Measurements from ENCODE around the gene NDUFB10.

NDUFB10 gene

GRCh38 chr16:1932050-1933028 is 27.0 kb upstream of the NDUFB10 start:
- H3K4me2 ChIP-seq (ENCODE audit: insufficient read depth, low read length), result no peak overlapping the region
- H3K27ac ChIP-seq (ENCODE audit: low read length), result no peak overlapping the region
- ATAC-seq (ENCODE audit: insufficient read depth, low read depth) (no peak), DNase-seq (no peak)
- H3K36me3 ChIP-seq (ENCODE audit: insufficient read depth, low read length), result no peaks in the 10 kb centered on the region
- H4K20me1 ChIP-seq (ENCODE audit: insufficient read depth, low read length), result no peaks in the 10 kb centered on the region
- H3K9me3 ChIP-seq (ENCODE audit: insufficient read depth, low read length, severe bottlenecking), result no peaks in the 10 kb centered on the region
- peaks cover 12% of the 10 kb centered on the region for H3K4me1 ChIP-seq (ENCODE audit: insufficient read depth, low read length)
- H3K9ac ChIP-seq (ENCODE audit: low read depth, low read length), result no peak overlapping the region
- no peak overlapping the region for H2AFZ ChIP-seq (ENCODE audit: low read depth, low read length)
- no peaks in the 10 kb centered on the region for H3K27me3 ChIP-seq (ENCODE audit: insufficient read depth, low read length, poor library complexity)
- H3K79me2 ChIP-seq (ENCODE audit: insufficient read depth, low read length), result no peaks in the 10 kb centered on the region
- TF ChIP-seq, protein P1, sequence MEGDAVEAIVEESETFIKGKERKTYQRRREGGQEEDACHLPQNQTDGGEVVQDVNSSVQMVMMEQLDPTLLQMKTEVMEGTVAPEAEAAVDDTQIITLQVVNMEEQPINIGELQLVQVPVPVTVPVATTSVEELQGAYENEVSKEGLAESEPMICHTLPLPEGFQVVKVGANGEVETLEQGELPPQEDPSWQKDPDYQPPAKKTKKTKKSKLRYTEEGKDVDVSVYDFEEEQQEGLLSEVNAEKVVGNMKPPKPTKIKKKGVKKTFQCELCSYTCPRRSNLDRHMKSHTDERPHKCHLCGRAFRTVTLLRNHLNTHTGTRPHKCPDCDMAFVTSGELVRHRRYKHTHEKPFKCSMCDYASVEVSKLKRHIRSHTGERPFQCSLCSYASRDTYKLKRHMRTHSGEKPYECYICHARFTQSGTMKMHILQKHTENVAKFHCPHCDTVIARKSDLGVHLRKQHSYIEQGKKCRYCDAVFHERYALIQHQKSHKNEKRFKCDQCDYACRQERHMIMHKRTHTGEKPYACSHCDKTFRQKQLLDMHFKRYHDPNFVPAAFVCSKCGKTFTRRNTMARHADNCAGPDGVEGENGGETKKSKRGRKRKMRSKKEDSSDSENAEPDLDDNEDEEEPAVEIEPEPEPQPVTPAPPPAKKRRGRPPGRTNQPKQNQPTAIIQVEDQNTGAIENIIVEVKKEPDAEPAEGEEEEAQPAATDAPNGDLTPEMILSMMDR (IDR thresholded peaks at IDR 0.05; ENCODE audit: borderline replicate concordance, extremely low read depth, low read length, poor library complexity, severe bottlenecking), result no peak
- TF ChIP-seq EZH2 (IDR thresholded peaks at IDR 0.05; ENCODE audit: borderline replicate concordance, low read depth, low read length, severe bottlenecking), result no peak
- H3K4me3 ChIP-seq (ENCODE audit: low read depth in 1 of 2, low read length in 2 of 2), result no peak overlapping the region

GRCh38 chr16:1933097-1933661 is 26.2 kb upstream of the NDUFB10 start:
- H3K9me3 ChIP-seq (ENCODE audit: insufficient read depth, low read length, severe bottlenecking), result no peaks in the 10 kb centered on the region
- 0 out of 2 replicates have a peak overlapping the region, but pooled peaks have one; percentile 7 for H3K9ac ChIP-seq (ENCODE audit: low read depth, low read length)
- no peak overlapping the region for H3K27ac ChIP-seq (ENCODE audit: low read length)
- H3K36me3 ChIP-seq (ENCODE audit: insufficient read depth, low read length), result peaks cover 4% of the 10 kb centered on the region
- no peak for DNase-seq
- H3K4me1 ChIP-seq (ENCODE audit: insufficient read depth, low read length), result peaks cover 12% of the 10 kb centered on the region
- TF ChIP-seq, protein P1 (IDR thresholded peaks at IDR 0.05; ENCODE audit: borderline replicate concordance, extremely low read depth, low read length, poor library complexity, severe bottlenecking), result no peak
- no peak for TF ChIP-seq EZH2 (IDR thresholded peaks at IDR 0.05; ENCODE audit: borderline replicate concordance, low read depth, low read length, severe bottlenecking)
- no peaks in the 10 kb centered on the region for H3K79me2 ChIP-seq (ENCODE audit: insufficient read depth, low read length)
- H3K27me3 ChIP-seq (ENCODE audit: insufficient read depth, low read length, poor library complexity), result no peaks in the 10 kb centered on the region
- no peak for ATAC-seq (ENCODE audit: insufficient read depth, low read depth)
- no peak overlapping the region for H3K4me2 ChIP-seq (ENCODE audit: insufficient read depth, low read length)
- H2AFZ ChIP-seq (ENCODE audit: low read depth, low read length), result no peak overlapping the region
- H4K20me1 ChIP-seq (ENCODE audit: insufficient read depth, low read length), result no peaks in the 10 kb centered on the region
- H3K4me3 ChIP-seq (ENCODE audit: low read depth in 1 of 2, low read length in 2 of 2), result no peak overlapping the region

GRCh38 chr16:1936945-1937479 is 22.3 kb upstream of the NDUFB10 start:
- Histone ChIP-seq H3K9ac (ENCODE audit: low read depth, low read length) (no peak overlapping the region), H2AFZ (ENCODE audit: low read depth, low read length) (no peak overlapping the region), H4K20me1 (ENCODE audit: insufficient read depth, low read length) (no peaks in the 10 kb centered on the region), H3K4me2 (ENCODE audit: insufficient read depth, low read length) (no peak overlapping the region), H3K27ac (ENCODE audit: low read length) (no peak overlapping the region), H3K27me3 (ENCODE audit: insufficient read depth, low read length, poor library complexity) (no peaks in the 10 kb centered on the region), H3K9me3 (ENCODE audit: insufficient read depth, low read length, severe bottlenecking) (no peaks in the 10 kb centered on the region), H3K36me3 (ENCODE audit: insufficient read depth, low read length) (peaks cover 28% of the 10 kb centered on the region), H3K79me2 (ENCODE audit: insufficient read depth, low read length) (no peaks in the 10 kb centered on the region), H3K4me1 (ENCODE audit: insufficient read depth, low read length) (peaks cover 8% of the 10 kb centered on the region), H3K4me3 (ENCODE audit: low read depth in 1 of 2, low read length in 2 of 2) (no peak overlapping the region)
- TF ChIP-seq EZH2 (IDR thresholded peaks at IDR 0.05; ENCODE audit: borderline replicate concordance, low read depth, low read length, severe bottlenecking), result no peak
- TF ChIP-seq, protein P1 (IDR thresholded peaks at IDR 0.05; ENCODE audit: borderline replicate concordance, extremely low read depth, low read length, poor library complexity, severe bottlenecking), result no peak
- no peak for ATAC-seq (ENCODE audit: insufficient read depth, low read depth)
- DNase-seq, result no peak
